Measurements from ENCODE around the gene RNASE9. TPM values are rescaled to one million over a fixed set of nuclear protein-coding genes. Genes with fewer than 3 reads are reported as not detected.
A peak's percentile ranks its signal among the peaks of the same experiment; 100 is the strongest.

Gene RNASE9
- total RNA-seq, 1 donor from 2014 or later = not detected

DNA sequence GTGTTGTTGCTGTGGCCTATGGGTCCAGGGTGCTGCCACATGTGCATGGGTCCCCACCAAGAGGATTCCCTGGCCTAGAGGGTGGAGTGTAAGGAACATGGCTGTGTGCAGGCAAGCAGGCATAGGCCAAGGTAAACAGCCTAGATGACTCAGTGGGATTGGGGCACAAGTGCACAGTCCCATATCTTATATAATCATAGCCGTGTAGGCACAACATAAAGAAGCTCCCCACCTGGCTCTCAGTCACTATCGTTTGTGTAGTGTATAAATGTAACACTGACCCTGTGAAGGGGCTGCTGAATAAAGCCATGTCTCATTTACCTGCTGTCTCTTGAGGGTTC, 46.0 kb upstream of the RNASE9 start:
- no peaks in the 10 kb centered on the region for H3K36me3 Mint-ChIP-seq (ENCODE audit: insufficient read depth)
- TF ChIP-seq, protein P1, sequence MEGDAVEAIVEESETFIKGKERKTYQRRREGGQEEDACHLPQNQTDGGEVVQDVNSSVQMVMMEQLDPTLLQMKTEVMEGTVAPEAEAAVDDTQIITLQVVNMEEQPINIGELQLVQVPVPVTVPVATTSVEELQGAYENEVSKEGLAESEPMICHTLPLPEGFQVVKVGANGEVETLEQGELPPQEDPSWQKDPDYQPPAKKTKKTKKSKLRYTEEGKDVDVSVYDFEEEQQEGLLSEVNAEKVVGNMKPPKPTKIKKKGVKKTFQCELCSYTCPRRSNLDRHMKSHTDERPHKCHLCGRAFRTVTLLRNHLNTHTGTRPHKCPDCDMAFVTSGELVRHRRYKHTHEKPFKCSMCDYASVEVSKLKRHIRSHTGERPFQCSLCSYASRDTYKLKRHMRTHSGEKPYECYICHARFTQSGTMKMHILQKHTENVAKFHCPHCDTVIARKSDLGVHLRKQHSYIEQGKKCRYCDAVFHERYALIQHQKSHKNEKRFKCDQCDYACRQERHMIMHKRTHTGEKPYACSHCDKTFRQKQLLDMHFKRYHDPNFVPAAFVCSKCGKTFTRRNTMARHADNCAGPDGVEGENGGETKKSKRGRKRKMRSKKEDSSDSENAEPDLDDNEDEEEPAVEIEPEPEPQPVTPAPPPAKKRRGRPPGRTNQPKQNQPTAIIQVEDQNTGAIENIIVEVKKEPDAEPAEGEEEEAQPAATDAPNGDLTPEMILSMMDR (IDR thresholded peaks at IDR 0.05; ENCODE audit: unreplicated experiment) = no peak
- H3K9me3 Mint-ChIP-seq (ENCODE audit: low read depth) = no peaks in the 10 kb centered on the region
- no peaks in the 10 kb centered on the region for H3K27me3 Mint-ChIP-seq
- no peak overlapping the region for H3K4me3 Mint-ChIP-seq (ENCODE audit: low read depth)
- no peaks in the 10 kb centered on the region for H3K4me1 Mint-ChIP-seq (ENCODE audit: low read depth)
- H3K27ac Mint-ChIP-seq = no peak overlapping the region
- no peak for DNase-seq (ENCODE audit: low spot score, unreplicated experiment)

DNA sequence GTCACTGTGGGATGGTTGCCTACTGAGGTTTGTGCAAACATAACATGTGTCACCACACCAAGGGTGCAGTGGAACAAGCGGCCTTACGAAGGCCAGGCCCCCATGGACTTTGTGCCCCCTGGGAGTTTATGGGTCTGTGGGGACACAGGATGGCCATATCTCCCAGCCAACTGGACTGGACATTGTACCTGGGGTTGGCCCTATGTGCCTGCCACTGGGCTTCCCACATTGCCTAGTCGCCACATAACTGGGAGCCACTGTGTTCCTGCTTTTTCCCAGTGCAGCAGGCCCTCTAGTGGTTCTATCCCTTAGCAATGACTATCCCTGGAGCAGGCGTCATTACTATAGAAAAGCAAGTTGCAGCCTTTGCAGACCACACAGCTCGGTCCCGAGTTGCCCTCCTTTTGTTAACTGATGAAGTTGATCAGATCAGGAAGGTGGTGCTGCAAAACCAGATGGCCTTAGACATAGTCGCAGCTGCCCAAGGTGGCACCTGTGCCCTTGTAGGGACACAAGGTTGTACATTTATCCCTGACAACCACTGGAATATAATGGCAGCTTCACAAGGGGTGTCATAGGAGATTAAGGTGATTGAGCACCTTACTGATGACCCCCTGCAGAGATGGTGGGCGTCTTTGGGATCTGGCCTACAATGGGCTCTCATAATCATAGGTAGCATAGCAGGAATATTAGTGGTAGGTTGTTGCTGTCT, 45.5 kb upstream of the RNASE9 start:
- Mint-ChIP-seq H3K36me3 (ENCODE audit: insufficient read depth) (no peaks in the 10 kb centered on the region), H3K9me3 (ENCODE audit: low read depth) (no peaks in the 10 kb centered on the region), H3K4me1 (ENCODE audit: low read depth) (no peaks in the 10 kb centered on the region), H3K4me3 (ENCODE audit: low read depth) (no peak overlapping the region), H3K27ac (peak overlapping the region; percentile 22), H3K27me3 (no peaks in the 10 kb centered on the region)
- no peak for DNase-seq (ENCODE audit: low spot score, unreplicated experiment)
- TF ChIP-seq, protein P1 (IDR thresholded peaks at IDR 0.05; ENCODE audit: unreplicated experiment) = peak; percentile 68

DNA sequence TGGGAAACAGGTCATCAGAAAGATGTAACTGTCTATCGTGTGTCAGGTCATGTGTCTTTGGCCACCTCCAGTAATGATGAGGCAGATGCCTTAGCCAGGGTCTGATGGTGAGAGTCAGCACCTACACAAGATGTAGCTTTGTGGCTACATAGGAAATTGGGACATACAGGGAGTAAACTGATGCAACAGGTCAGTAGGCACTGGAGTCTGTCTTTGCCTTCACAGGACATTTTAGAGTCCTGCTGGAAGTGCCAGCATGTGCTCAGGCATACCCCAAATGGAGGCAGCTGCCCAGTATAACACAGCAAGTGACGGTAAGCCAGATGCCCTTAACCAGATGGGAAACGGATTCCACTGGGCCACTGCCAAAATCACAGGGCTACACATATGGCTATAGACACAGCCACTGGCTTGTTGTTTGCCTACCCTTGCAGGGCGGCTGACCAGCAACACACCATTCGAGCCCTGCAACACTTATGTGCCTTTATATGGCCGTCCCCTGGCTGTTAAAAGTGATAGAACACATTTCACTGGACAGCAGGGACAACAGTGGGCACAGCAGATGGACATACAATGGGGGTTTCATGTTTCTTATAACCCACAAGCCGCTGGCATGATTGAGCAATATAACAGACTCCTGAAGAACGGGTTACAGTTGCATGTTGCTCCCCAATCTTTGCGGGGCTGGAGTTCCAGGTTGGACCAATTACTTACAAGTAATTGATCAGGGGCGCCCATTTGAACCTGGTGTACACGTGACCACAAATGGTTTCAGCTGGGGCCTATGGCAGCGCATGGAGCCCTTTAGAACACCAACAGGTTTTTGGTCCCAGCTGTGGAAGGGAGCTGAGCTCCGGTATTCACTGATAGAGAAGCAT, 43.2 kb upstream of the RNASE9 start:
- H3K27ac Mint-ChIP-seq = no peak overlapping the region
- no peaks in the 10 kb centered on the region for H3K4me1 Mint-ChIP-seq (ENCODE audit: low read depth)
- TF ChIP-seq, protein P1 (IDR thresholded peaks at IDR 0.05; ENCODE audit: unreplicated experiment) = no peak
- DNase-seq (ENCODE audit: low spot score, unreplicated experiment) = no peak
- no peaks in the 10 kb centered on the region for H3K36me3 Mint-ChIP-seq (ENCODE audit: insufficient read depth)
- no peaks in the 10 kb centered on the region for H3K27me3 Mint-ChIP-seq
- H3K4me3 Mint-ChIP-seq (ENCODE audit: low read depth) = no peak overlapping the region
- no peaks in the 10 kb centered on the region for H3K9me3 Mint-ChIP-seq (ENCODE audit: low read depth)

DNA sequence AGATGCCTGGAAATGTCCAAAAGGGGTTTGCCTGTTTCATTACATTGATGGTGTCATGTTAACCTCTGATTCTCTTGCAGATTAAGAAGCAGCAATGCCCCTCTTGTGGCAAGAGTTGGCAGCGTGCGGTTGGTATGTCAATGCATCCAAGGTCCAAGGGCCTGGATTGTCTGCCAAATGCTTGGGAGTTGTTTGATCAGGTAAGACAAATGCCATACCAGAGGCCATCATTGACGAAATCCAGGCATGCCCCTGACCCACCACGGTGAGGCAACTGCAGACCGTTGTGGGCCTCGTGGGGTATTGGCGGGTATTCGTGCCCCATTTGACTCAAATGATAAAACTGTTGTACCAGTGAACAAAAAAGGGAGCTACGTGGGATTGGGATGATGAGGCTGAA, 41.7 kb upstream of the RNASE9 start:
- Mint-ChIP-seq H3K4me1 (ENCODE audit: low read depth) (no peaks in the 10 kb centered on the region), H3K27ac (no peak overlapping the region), H3K27me3 (no peaks in the 10 kb centered on the region), H3K4me3 (ENCODE audit: low read depth) (no peak overlapping the region), H3K9me3 (ENCODE audit: low read depth) (no peaks in the 10 kb centered on the region), H3K36me3 (ENCODE audit: insufficient read depth) (no peaks in the 10 kb centered on the region)
- TF ChIP-seq, protein P1 (IDR thresholded peaks at IDR 0.05; ENCODE audit: unreplicated experiment) = no peak
- DNase-seq (ENCODE audit: low spot score, unreplicated experiment) = no peak

DNA sequence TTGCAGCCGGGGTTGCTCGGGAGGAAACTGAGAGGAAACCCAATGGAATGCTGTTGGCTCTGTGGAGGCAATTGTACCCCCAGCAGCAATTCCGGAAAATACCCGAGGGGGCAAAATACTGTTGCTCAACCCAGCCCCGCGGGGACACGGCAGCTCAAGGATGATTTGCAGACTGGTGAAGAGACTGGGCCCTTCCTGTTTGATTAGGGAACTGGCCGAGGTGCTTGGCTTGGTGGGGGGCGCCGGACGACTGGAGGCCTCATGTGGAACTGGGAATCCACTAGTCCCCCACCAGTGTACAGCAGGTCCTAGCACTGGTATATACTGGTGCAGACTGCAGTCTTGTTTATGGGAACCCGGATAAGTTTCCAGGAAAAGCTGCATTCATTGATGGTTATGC, 40.7 kb upstream of the RNASE9 start:
- no peaks in the 10 kb centered on the region for H3K36me3 Mint-ChIP-seq (ENCODE audit: insufficient read depth)
- H3K27ac Mint-ChIP-seq = no peak overlapping the region
- H3K4me3 Mint-ChIP-seq (ENCODE audit: low read depth) = no peak overlapping the region
- no peaks in the 10 kb centered on the region for H3K9me3 Mint-ChIP-seq (ENCODE audit: low read depth)
- TF ChIP-seq, protein P1 (IDR thresholded peaks at IDR 0.05; ENCODE audit: unreplicated experiment) = no peak
- no peak for DNase-seq (ENCODE audit: low spot score, unreplicated experiment)
- H3K27me3 Mint-ChIP-seq = no peaks in the 10 kb centered on the region
- no peaks in the 10 kb centered on the region for H3K4me1 Mint-ChIP-seq (ENCODE audit: low read depth)
